Rectal smooth muscle tissue (tissue), 1 donor: ENCODE results near the gene CNTN5.

Experiments used
- H3K27ac ChIP-seq: one replicate; pipeline ENCODE4 v1.7.0; 2013; ENCODE audit warnings: low read depth, low read length, inconsistent platforms
- H3K27me3 ChIP-seq: one replicate; pipeline ENCODE4 v1.7.0; 2013; ENCODE audit warnings: low read length; ENCODE audit not compliant: control insufficient read depth, insufficient read depth
- H3K36me3 ChIP-seq: one replicate; pipeline ENCODE4 v1.7.0; 2013; ENCODE audit warnings: low read length; ENCODE audit not compliant: control insufficient read depth, insufficient read depth
- H3K4me1 ChIP-seq: one replicate; pipeline ENCODE4 v1.7.0; 2013; ENCODE audit warnings: low read length; ENCODE audit not compliant: control insufficient read depth, insufficient read depth
- H3K4me3 ChIP-seq: one replicate; pipeline ENCODE4 v1.7.0; 2013; ENCODE audit warnings: low read length
- H3K9ac ChIP-seq: one replicate; pipeline ENCODE4 v1.7.0; 2013; ENCODE audit warnings: low read length

Gene CNTN5

GRCh38 chr11:100061006-100061405 is 1040.3 kb downstream of the CNTN5 start:
- Histone ChIP-seq H3K9ac (no peak overlapping the region), H3K36me3 (no peaks in the 10 kb centered on the region), H3K4me1 (no peaks in the 10 kb centered on the region), H3K4me3 (no peak overlapping the region), H3K27me3 (no peaks in the 10 kb centered on the region), H3K27ac (no peak overlapping the region)

- Histone ChIP-seq H3K27ac (no peak overlapping the region), H3K9ac (no peak overlapping the region)
Observed at GRCh38 chr11:100066399-100066798, 1045.7 kb downstream of the CNTN5 start.

DNA sequence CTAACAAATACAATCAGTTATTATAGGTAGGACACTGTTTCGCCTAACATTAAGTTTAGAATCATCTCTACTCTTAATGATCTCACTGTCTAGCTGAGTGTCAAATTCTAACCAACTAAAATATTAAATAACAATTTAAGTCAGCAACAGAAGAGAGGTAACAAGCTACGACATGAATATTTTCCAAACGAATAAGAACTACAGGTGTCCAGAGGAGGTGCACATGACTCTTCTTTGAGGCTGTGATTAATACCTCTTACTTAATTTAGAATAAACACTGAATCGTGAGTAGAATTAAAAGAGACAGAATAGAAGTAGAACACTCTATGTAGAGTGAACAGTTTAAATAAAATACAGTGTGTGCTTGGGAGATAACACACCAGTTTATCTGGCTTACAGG is 1047.4 kb downstream of the CNTN5 start:
- peaks cover 4% of the 10 kb centered on the region for H3K4me1 ChIP-seq
- H3K4me3 ChIP-seq = no peak overlapping the region
- no peak overlapping the region for H3K9ac ChIP-seq
- H3K27me3 ChIP-seq = no peaks in the 10 kb centered on the region
- no peaks in the 10 kb centered on the region for H3K36me3 ChIP-seq
- H3K27ac ChIP-seq = peak overlapping the region; percentile 20

More at GRCh38 chr11:100066399-100066798, 1045.7 kb downstream of the CNTN5 start:
- no peaks in the 10 kb centered on the region for H3K36me3 ChIP-seq
- no peak overlapping the region for H3K4me3 ChIP-seq
- H3K27me3 ChIP-seq = no peaks in the 10 kb centered on the region
- H3K4me1 ChIP-seq = peaks cover 4% of the 10 kb centered on the region

- Histone ChIP-seq H3K27me3 (no peaks in the 10 kb centered on the region), H3K4me1 (peaks cover 4% of the 10 kb centered on the region), H3K27ac (no peak overlapping the region), H3K9ac (no peak overlapping the region), H3K36me3 (no peaks in the 10 kb centered on the region), H3K4me3 (no peak overlapping the region)
Observed at GRCh38 chr11:100072131-100072530, 1051.4 kb downstream of the CNTN5 start.

DNA sequence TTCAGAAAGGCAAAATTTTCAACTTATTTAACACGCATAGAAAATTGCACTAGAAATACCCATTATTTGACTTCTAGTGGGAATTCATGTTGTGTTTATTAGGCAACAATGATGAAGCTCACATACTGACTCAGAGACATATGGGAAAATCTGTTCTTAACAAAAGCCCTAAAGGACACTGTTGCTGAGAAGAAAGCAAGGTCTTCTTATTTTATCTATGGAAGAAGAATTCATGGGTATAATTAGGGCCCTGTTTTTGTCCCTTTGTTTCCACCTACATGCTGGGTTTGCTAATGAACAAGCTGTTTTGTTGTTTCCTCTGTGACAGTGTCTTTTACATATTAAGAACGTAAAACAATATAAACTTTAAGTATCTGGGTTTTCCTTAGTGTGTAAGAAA is 1059.6 kb downstream of the CNTN5 start:
- no peak overlapping the region for H3K27ac ChIP-seq

GRCh38 chr11:100080821-100081220 is 1060.1 kb downstream of the CNTN5 start:
- no peak overlapping the region for H3K4me3 ChIP-seq
- H3K9ac ChIP-seq = no peak overlapping the region
- H3K4me1 ChIP-seq = no peaks in the 10 kb centered on the region
- H3K27me3 ChIP-seq = no peaks in the 10 kb centered on the region
- H3K36me3 ChIP-seq = no peaks in the 10 kb centered on the region
- H3K27ac ChIP-seq = no peak overlapping the region

More for the DNA sequence above, 1059.6 kb downstream of the CNTN5 start:
- Histone ChIP-seq H3K27me3 (no peaks in the 10 kb centered on the region), H3K4me3 (no peak overlapping the region), H3K36me3 (no peaks in the 10 kb centered on the region), H3K4me1 (no peaks in the 10 kb centered on the region), H3K9ac (no peak overlapping the region)

GRCh38 chr11:100093698-100094097 is 1072.9 kb downstream of the CNTN5 start:
- H3K9ac ChIP-seq = no peak overlapping the region
- no peaks in the 10 kb centered on the region for H3K36me3 ChIP-seq
- H3K27ac ChIP-seq = no peak overlapping the region
- H3K27me3 ChIP-seq = no peaks in the 10 kb centered on the region
- no peaks in the 10 kb centered on the region for H3K4me1 ChIP-seq
- no peak overlapping the region for H3K4me3 ChIP-seq

- no peak overlapping the region for H3K27ac ChIP-seq
- no peaks in the 10 kb centered on the region for H3K36me3 ChIP-seq
- H3K9ac ChIP-seq = no peak overlapping the region
- no peaks in the 10 kb centered on the region for H3K27me3 ChIP-seq
- H3K4me1 ChIP-seq = no peaks in the 10 kb centered on the region
- H3K4me3 ChIP-seq = no peak overlapping the region
Observed at GRCh38 chr11:100094121-100094865, 1073.5 kb downstream of the CNTN5 start.

DNA sequence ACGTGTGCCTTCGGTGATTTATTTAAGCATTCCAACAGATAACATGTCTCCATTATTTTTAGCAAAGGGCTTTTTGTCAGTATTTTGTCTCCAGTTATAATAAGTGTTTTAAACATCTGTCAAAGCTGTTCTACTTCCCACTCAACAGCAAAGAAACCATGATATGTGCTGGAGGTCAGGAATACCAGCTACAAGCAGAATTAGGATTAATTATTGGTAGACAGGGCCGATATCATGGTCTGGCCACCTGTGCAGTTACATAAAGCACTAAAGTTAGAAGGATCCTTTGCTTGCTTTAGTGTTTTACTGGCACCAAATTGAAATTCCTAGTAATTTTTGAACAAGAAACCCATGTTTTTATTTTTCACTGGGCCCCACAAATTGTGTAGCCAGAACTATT is 1075.1 kb downstream of the CNTN5 start:
- no peak overlapping the region for H3K27ac ChIP-seq
- H3K27me3 ChIP-seq = no peaks in the 10 kb centered on the region
- no peak overlapping the region for H3K4me3 ChIP-seq
- H3K9ac ChIP-seq = no peak overlapping the region
- no peaks in the 10 kb centered on the region for H3K36me3 ChIP-seq
- H3K4me1 ChIP-seq = no peaks in the 10 kb centered on the region

GRCh38 chr11:100098560-100098959 is 1077.8 kb downstream of the CNTN5 start:
- H3K27ac ChIP-seq = no peak overlapping the region
- H3K36me3 ChIP-seq = no peaks in the 10 kb centered on the region
- no peak overlapping the region for H3K4me3 ChIP-seq
- no peaks in the 10 kb centered on the region for H3K27me3 ChIP-seq
- H3K4me1 ChIP-seq = no peaks in the 10 kb centered on the region
- H3K9ac ChIP-seq = no peak overlapping the region

GRCh38 chr11:100105255-100105981 is 1084.7 kb downstream of the CNTN5 start:
- Histone ChIP-seq H3K27me3 (no peaks in the 10 kb centered on the region), H3K27ac (no peak overlapping the region), H3K4me3 (no peak overlapping the region), H3K4me1 (no peaks in the 10 kb centered on the region), H3K9ac (no peak overlapping the region), H3K36me3 (no peaks in the 10 kb centered on the region)

- Histone ChIP-seq H3K9ac (no peak overlapping the region), H3K36me3 (no peaks in the 10 kb centered on the region), H3K4me1 (no peaks in the 10 kb centered on the region), H3K4me3 (no peak overlapping the region), H3K27me3 (no peaks in the 10 kb centered on the region), H3K27ac (no peak overlapping the region)
Observed at GRCh38 chr11:100105982-100106358, 1085.2 kb downstream of the CNTN5 start.

GRCh38 chr11:100119176-100119575 is 1098.4 kb downstream of the CNTN5 start:
- Histone ChIP-seq H3K9ac (no peak overlapping the region), H3K36me3 (no peaks in the 10 kb centered on the region), H3K27ac (no peak overlapping the region)

More at GRCh38 chr11:100119176-100119575, 1098.4 kb downstream of the CNTN5 start:
- no peak overlapping the region for H3K4me3 ChIP-seq
- no peaks in the 10 kb centered on the region for H3K4me1 ChIP-seq
- H3K27me3 ChIP-seq = no peaks in the 10 kb centered on the region
